A673 (cell line): ENCODE results near the gene GLB1L2. TPM values are rescaled to one million over a fixed set of nuclear protein-coding genes. Genes with fewer than 3 reads are reported as not detected.

ENCODE experiments used
- BruUV-seq: library from RNA; stranded (reverse); fragments of 400-500 nt; replicated peaks from 2 replicates; lab custom pipeline; 2021; lab: Mats Ljungman, UMichigan
- CTCF ChIA-PET: fragments of 300-600 bp; sonication (Branson Sonifier 250); formaldehyde crosslinking; loops from one replicate; lab custom pipeline; 2022; ENCODE audit warnings: antibody characterized with exemption; lab: Charles Lee
- POLR2A ChIA-PET: fragments of 300-600 bp; sonication (Branson Sonifier 250); formaldehyde crosslinking; loops from one replicate; lab custom pipeline; 2022; ENCODE audit warnings: antibody characterized with exemption; ENCODE audit not compliant: low non-redundant PET; lab: Charles Lee
- DNase-seq: peaks from one replicate; pipeline ENCODE4 v3.0.0-alpha.2; 2015; ENCODE audit warnings: low spot score
- H3K27ac ChIP-seq: fragments of 200-600 bp; sonication (generic); 2 replicates; pipeline ENCODE4 v1.5.1; 2016; ENCODE audit warnings: mixed run types, low read depth, mild to moderate bottlenecking, mixed read lengths, antibody characterized with exemption, low read length; ENCODE audit not compliant: poor library complexity, severe bottlenecking
- H3K27me3 ChIP-seq: fragments of 200-600 bp; sonication (generic); replicated peaks from 2 replicates; pipeline ENCODE4 v1.6.1; 2017; ENCODE audit warnings: mixed run types, low read depth, mild to moderate bottlenecking, mixed read lengths, antibody characterized with exemption, low read length; ENCODE audit not compliant: insufficient read depth, poor library complexity
- H3K36me3 ChIP-seq: fragments of 200-600 bp; sonication (generic); 2 replicates; pipeline ENCODE4 v1.6.1; 2016; ENCODE audit warnings: mixed run types, mild to moderate bottlenecking, mixed read lengths, antibody characterized with exemption, low read length; ENCODE audit not compliant: insufficient read depth, poor library complexity, severe bottlenecking
- H3K4me1 ChIP-seq: fragments of 200-600 bp; sonication (generic); 2 replicates; pipeline ENCODE4 v1.6.1; 2017; ENCODE audit warnings: mixed run types, mild to moderate bottlenecking, mixed read lengths, antibody characterized with exemption, low read length; ENCODE audit not compliant: insufficient read depth, poor library complexity, severe bottlenecking
- H3K4me3 ChIP-seq: fragments of 200-600 bp; sonication (generic); 2 replicates; pipeline ENCODE4 v1.5.1; 2016; ENCODE audit warnings: low read depth, mixed run types, mild to moderate bottlenecking, mixed read lengths, low read length; ENCODE audit not compliant: poor library complexity, severe bottlenecking
- H3K9me3 ChIP-seq: fragments of 200-600 bp; sonication (generic); 2 replicates; pipeline ENCODE4 v1.6.1; 2016; ENCODE audit warnings: mixed run types, low read depth, mild to moderate bottlenecking, mixed read lengths, antibody characterized with exemption, low read length; ENCODE audit not compliant: poor library complexity, severe bottlenecking
- EZH2 ChIP-seq: fragments of 200-600 bp; sonication (generic); IDR thresholded peaks from 2 replicates; pipeline ENCODE4 v1.6.1; 2017; ENCODE audit warnings: borderline replicate concordance, low read depth, mild to moderate bottlenecking, mixed read lengths, antibody characterized with exemption, low read length; ENCODE audit not compliant: poor library complexity, severe bottlenecking
- intact Hi-C: fragments of 100-400 bp; cut with micrococcal nuclease; formaldehyde crosslinking; loops from one replicate; pipeline ENCODE4 v1.10.0; 2022; ENCODE audit not compliant: unreplicated experiment
- total RNA-seq: library from RNA; stranded (reverse); gene quantifications from 2 replicates; pipeline ENCODE4 v1.2.3, GENCODE V29; 2021
- TF ChIP-seq, protein P1 (sequence below): fragments of 300-800, 200-600 bp; sonication (generic); conservative IDR thresholded peaks from 2 replicates; pipeline ENCODE4 v1.5.1; 2017; ENCODE audit warnings: low read depth, mild to moderate bottlenecking, antibody characterized with exemption, low read length, moderate library complexity, mixed read lengths

The GLB1L2 gene
- total RNA-seq, 1 experiment from 2014 or later: 22.6 TPM

DNA sequence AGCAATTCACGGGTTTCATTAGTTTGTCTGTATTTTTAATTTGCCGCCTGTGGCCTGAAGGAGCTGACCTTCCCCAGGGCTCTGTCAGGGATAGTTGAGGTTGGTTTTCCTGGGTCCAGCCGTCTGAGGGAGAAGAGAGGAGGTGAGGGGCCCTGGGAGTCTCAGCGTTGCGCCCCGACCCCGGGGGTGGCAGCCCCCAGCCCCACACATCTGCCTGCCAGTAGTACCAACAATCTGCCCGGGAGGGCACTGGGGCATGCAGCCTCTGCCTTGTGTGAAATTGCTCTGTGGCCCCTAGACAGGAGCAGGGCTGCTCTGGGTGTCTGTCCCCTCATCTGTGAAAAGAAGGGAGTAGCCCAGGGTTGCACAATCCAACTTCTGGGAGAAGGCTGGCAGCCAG is 73.6 kb downstream of the GLB1L2 start:
- CTCF ChIA-PET: no interaction called here
- no peaks in the 10 kb centered on the region for H3K9me3 ChIP-seq
- POLR2A ChIA-PET: no interaction called here
- TF ChIP-seq EZH2: no peak
- no peak overlapping the region for H3K4me3 ChIP-seq
- no peak overlapping the region for H3K27ac ChIP-seq
- no peaks in the 10 kb centered on the region for H3K36me3 ChIP-seq
- DNase-seq: no peak
- peaks cover 15% of the 10 kb centered on the region for H3K27me3 ChIP-seq
- H3K4me1 ChIP-seq: peaks cover 16% of the 10 kb centered on the region
- intact Hi-C loops: no loop called here
- BruUV-seq: no TSS peak

DNA sequence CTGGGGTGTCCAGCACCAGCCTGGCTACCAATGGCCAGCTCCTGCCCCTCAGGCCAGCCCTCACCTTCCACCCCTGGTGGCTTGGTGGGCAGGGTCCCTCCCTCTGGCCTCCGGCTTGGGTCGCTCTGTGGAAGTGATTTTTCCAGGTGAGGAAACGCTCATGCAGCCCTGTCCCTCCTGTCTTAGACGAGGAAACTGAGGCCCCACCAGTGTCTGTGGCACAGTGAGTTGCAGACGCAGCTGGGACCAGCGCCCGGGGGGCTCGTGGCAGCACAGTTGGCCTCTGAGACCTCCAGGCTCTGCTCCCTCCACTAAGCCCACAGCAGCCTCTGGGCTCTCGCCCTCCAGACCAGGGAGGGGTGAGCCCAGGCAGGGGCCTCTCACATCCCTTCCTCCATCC is 74.1 kb downstream of the GLB1L2 start:
- POLR2A ChIA-PET: no interaction called here
- no peaks in the 10 kb centered on the region for H3K36me3 ChIP-seq
- BruUV-seq: no TSS peak
- CTCF ChIA-PET: no interaction called here
- H3K4me3 ChIP-seq: no peak overlapping the region
- peaks cover 16% of the 10 kb centered on the region for H3K4me1 ChIP-seq
- intact Hi-C loops: no loop called here
- no peak for DNase-seq
- H3K27me3 ChIP-seq: peaks cover 19% of the 10 kb centered on the region
- no peak overlapping the region for H3K27ac ChIP-seq
- TF ChIP-seq, protein P1, sequence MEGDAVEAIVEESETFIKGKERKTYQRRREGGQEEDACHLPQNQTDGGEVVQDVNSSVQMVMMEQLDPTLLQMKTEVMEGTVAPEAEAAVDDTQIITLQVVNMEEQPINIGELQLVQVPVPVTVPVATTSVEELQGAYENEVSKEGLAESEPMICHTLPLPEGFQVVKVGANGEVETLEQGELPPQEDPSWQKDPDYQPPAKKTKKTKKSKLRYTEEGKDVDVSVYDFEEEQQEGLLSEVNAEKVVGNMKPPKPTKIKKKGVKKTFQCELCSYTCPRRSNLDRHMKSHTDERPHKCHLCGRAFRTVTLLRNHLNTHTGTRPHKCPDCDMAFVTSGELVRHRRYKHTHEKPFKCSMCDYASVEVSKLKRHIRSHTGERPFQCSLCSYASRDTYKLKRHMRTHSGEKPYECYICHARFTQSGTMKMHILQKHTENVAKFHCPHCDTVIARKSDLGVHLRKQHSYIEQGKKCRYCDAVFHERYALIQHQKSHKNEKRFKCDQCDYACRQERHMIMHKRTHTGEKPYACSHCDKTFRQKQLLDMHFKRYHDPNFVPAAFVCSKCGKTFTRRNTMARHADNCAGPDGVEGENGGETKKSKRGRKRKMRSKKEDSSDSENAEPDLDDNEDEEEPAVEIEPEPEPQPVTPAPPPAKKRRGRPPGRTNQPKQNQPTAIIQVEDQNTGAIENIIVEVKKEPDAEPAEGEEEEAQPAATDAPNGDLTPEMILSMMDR: no peak
- TF ChIP-seq EZH2: no peak
- no peaks in the 10 kb centered on the region for H3K9me3 ChIP-seq

DNA sequence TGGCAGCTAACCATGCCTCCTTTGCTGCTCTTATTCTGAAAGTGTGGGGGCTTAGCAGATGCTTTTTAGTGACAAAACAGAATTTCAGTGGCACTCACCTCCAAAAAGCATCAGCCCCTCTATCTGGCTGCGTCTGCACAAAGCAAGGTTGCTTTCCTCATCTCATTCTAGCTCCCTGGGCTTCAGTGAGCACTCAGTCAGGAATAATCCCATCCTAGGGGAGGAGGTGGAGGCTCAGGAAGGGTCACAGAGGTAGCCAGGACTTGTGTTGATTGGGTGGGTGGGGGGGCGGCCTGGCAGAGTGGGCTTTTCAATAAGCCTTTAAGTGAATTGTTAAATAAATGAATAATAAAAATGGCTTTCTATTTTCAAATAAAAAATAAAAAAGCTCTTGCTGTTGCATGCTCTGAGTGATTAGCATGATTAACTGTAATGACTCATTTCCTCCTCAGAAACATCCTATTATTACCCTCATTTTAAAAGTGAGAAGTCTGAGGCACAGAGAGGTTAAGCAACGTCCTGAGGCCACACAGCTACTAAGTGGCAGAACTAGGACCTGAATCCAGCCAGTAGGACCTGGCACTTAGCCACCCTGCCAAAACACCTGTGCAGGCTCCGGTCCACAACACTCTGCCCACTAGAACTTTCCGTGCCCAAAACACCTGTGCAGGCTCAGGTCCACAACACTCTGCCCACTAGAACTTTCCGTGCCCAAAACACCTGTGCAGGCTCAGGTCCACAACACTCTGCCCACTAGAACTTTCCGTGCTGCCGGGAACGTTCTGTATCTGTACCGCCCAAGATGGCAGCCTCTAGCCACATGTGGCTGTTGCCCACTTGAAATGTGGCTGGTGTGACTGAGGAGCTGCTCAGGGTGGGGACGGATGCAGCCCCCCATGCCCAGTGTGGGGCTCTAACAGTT is 74.7 kb downstream of the GLB1L2 start:
- TF ChIP-seq EZH2: no peak
- TF ChIP-seq, protein P1: no peak
- no peaks in the 10 kb centered on the region for H3K36me3 ChIP-seq
- intact Hi-C loops: no loop called here
- H3K27ac ChIP-seq: no peak overlapping the region
- ChIA-PET POLR2A (no interaction called here), CTCF (no interaction called here)
- H3K9me3 ChIP-seq: no peaks in the 10 kb centered on the region
- H3K27me3 ChIP-seq: peaks cover 25% of the 10 kb centered on the region
- BruUV-seq: no TSS peak
- no peak overlapping the region for H3K4me3 ChIP-seq
- H3K4me1 ChIP-seq: peaks cover 20% of the 10 kb centered on the region
- DNase-seq: peak; percentile 49
